Measurements from ENCODE around the gene SCN4B.

Gene SCN4B

GRCh38 chr11:118124929-118125535 is 27.6 kb downstream of the SCN4B start:
- in situ Hi-C loops (cut with MboI; ENCODE audit: low pct_unique_long_range_greater_than_20kb, low sequenced_read_pairs, unreplicated experiment): no loop called here
- no peak for DNase-seq (ENCODE audit: low spot score)
- no peak for TF ChIP-seq CTCF (IDR thresholded peaks at IDR 0.05; ENCODE audit: extremely low read depth, insufficient read depth, missing control alignments)

DNA sequence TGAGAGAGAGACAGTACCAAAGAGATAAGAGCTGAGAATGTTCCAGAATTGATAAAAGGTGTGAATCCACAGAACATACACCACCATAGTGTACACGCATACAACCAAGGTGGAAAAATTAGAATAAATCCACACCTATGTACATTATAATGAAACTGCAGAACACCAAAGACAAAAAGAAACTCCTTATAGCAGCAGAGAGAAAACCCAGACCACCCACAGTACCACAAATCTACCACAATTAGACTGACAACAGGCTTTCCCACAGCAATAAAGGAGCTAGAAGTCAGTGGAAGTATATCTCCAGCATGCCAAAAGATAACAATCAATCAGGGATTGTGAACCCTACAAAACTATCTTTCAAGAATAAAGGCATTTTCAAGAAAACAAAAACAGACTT is 31.8 kb downstream of the SCN4B start:
- in situ Hi-C loops (cut with MboI; ENCODE audit: low pct_unique_long_range_greater_than_20kb, low sequenced_read_pairs, unreplicated experiment): no loop called here
- TF ChIP-seq CTCF (IDR thresholded peaks at IDR 0.05; ENCODE audit: extremely low read depth, insufficient read depth, missing control alignments): no peak
- no peak for DNase-seq (ENCODE audit: low spot score)

DNA sequence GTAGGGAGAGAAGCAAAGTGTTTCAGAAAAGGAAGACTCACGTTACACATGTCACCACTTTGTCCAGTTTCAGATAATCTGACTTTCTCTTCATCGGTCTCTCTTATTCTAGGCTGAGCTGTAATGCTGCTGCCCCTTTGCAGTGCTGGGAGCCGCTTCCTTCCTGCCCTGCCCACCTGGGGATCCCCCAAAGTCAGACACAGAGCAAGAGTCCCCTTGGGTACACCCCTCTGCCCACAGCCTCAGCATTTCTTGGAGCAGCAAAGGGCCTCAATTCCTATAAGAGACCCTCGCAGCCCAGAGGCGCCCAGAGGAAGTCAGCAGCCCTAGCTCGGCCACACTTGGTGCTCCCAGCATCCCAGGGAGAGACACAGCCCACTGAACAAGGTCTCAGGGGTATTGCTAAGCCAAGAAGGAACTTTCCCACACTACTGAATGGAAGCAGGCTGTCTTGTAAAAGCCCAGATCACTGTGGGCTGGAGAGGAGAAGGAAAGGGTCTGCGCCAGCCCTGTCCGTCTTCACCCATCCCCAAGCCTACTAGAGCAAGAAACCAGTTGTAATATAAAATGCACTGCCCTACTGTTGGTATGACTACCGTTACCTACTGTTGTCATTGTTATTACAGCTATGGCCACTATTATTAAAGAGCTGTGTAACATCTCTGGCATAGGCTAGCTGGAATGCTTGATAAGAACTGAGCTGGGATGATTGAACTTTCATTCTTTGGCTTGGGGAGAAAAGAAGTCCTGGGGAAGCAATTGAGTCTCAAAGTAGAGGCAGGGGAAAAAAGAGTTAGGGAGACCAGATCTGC is 34.6 kb downstream of the SCN4B start:
- DNase-seq (ENCODE audit: low spot score): no peak
- TF ChIP-seq CTCF (IDR thresholded peaks at IDR 0.05; ENCODE audit: extremely low read depth, insufficient read depth, missing control alignments): no peak
- in situ Hi-C loops (cut with MboI; ENCODE audit: low pct_unique_long_range_greater_than_20kb, low sequenced_read_pairs, unreplicated experiment): no loop called here

GRCh38 chr11:118115048-118115447 is 37.6 kb downstream of the SCN4B start:
- TF ChIP-seq CTCF (IDR thresholded peaks at IDR 0.05; ENCODE audit: extremely low read depth, insufficient read depth, missing control alignments): no peak
- in situ Hi-C loops (cut with MboI; ENCODE audit: low pct_unique_long_range_greater_than_20kb, low sequenced_read_pairs, unreplicated experiment): no loop called here
- DNase-seq (ENCODE audit: low spot score): no peak

DNA sequence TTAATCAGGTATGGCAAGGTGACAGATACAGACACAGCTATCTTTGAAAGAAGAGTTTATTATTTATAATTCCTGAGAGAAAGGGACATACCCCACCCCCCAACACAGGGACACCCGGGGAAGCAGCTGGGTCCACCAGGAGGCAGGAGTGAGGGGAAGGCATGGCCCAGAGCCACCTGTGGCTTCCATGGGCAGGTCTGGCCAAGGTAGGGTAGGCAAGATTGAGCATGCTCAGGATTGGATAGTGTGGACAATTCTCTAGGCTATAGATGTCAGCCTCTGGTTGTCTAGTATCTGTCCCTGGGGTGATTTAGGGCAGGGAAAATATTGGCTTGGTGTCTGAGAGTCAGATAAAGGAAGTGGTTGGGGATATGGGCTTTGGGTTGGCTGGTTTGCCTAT is 38.4 kb downstream of the SCN4B start:
- in situ Hi-C loops (cut with MboI; ENCODE audit: low pct_unique_long_range_greater_than_20kb, low sequenced_read_pairs, unreplicated experiment): no loop called here
- DNase-seq (ENCODE audit: low spot score): no peak
- TF ChIP-seq CTCF (IDR thresholded peaks at IDR 0.05; ENCODE audit: extremely low read depth, insufficient read depth, missing control alignments): no peak

DNA sequence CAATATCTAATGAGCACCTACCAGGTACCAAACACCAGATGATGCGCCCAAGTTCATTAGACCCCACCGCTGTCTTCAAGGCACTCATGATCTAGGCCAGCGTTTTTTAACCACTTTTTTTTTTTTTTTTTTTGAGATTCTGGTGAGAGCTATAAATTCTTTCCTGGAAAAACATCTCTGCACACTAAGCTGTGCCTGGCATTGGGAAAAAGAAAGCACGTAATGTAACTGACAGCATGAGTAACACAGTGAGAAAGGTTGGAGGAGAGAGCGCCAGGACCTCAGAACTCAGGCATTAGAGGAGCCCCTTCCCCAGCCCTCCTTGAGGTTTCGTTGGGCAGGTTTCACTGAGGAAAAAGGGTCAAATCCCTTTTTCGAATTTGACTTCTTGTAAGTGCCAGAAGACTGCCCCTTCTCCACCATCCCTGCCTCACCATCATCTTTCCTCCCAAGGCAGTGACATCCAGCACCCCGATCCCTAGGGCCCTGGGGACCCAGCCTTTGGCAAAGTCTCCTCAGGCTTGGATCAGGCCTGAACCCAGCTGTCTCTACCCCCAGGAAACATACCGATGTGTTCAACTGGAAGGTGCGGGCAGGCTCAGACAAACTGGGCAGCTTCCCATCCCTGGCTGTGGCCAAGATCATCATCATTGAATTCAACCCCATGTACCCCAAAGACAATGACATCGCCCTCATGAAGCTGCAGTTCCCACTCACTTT is 39.8 kb downstream of the SCN4B start:
- DNase-seq (ENCODE audit: low spot score): no peak
- in situ Hi-C loops (cut with MboI; ENCODE audit: low pct_unique_long_range_greater_than_20kb, low sequenced_read_pairs, unreplicated experiment): no loop called here
- no peak for TF ChIP-seq CTCF (IDR thresholded peaks at IDR 0.05; ENCODE audit: extremely low read depth, insufficient read depth, missing control alignments)

Data from GM13977 (cell line).